SK-N-SH (cell line): ENCODE data around the gene SCRN2. TPM values are rescaled to one million over a fixed set of nuclear protein-coding genes. Genes with fewer than 3 reads are reported as not detected.

Experiments
- CTCF ChIA-PET: fragments of 300-600, 350-600 bp; formaldehyde crosslinking; extraction: SDS; loops from one replicate; lab custom pipeline; 2021; lab: Yijun Ruan, JAX
- POLR2A ChIA-PET: fragments of 350-600 bp; sonication (Branson Sonifier 250); formaldehyde crosslinking; extraction: SDS; loops from one replicate; lab custom pipeline; 2020; ENCODE audit warnings: antibody characterized with exemption, inconsistent platforms; lab: Yijun Ruan, JAX
- DNase-seq: peaks from one replicate; pipeline ENCODE4 v3.0.0; 2012
- H2AFZ ChIP-seq: fragments of 200-600 bp; sonication (generic); 2 replicates; pipeline ENCODE4 v1.8.1; 2016; ENCODE audit warnings: antibody characterized with exemption, mild to moderate bottlenecking, low read depth
- H3F3A ChIP-seq: fragments of 200-600 bp; sonication (generic); replicated peaks from 2 replicates; pipeline ENCODE3; 2016; ENCODE audit warnings: antibody characterized with exemption, mild to moderate bottlenecking; ENCODE audit not compliant: insufficient read depth
- H3K27ac ChIP-seq, 2 experiments: fragments of 200-500 bp in 1 of 2; fragments of 200-600 bp in 1 of 2; sonication (Bioruptor generic) in 1 of 2; sonication (generic), shearing (Covaris generic) in 1 of 2; 2 replicates each; pipeline versions ENCODE4 v1.5.1 to v1.6.1; 2014 to 2016; ENCODE audit warnings: low read depth in 2 of 2, inconsistent platforms in 1 of 2, low read length in 1 of 2, mild to moderate bottlenecking in 1 of 2, mixed read lengths in 1 of 2
- H3K27me3 ChIP-seq: fragments of 200-600 bp; sonication (generic), shearing (Covaris generic); 2 replicates; pipeline ENCODE4 v1.6.1; 2016; ENCODE audit warnings: mixed run types; ENCODE audit not compliant: insufficient read depth
- H3K36me3 ChIP-seq, 2 experiments: fragments of 200-500 bp in 1 of 2; fragments of 200-600 bp in 1 of 2; sonication (Bioruptor generic) in 1 of 2; sonication (generic) in 1 of 2; replicated peaks in 1 of 2; 2 replicates each; pipeline versions ENCODE3 to v1.5.1; 2014 to 2016; ENCODE audit warnings: low read length in 1 of 2, mild to moderate bottlenecking in 1 of 2; ENCODE audit not compliant: insufficient read depth in 2 of 2, control insufficient read depth in 1 of 2
- H3K4me1 ChIP-seq, 2 experiments: fragments of 200-500 bp in 1 of 2; fragments of 200-600 bp in 1 of 2; sonication (Bioruptor generic) in 1 of 2; sonication (generic), shearing (Covaris generic) in 1 of 2; 2 replicates each; pipeline versions ENCODE4 v1.5.1 to v1.6.1; 2014 to 2016; ENCODE audit warnings: low read depth in 1 of 2, low read length in 1 of 2, mixed run types in 1 of 2; ENCODE audit not compliant: insufficient read depth in 2 of 2, control insufficient read depth in 1 of 2
- H3K4me2 ChIP-seq: fragments of 200-600 bp; sonication (generic), shearing (Covaris generic); 2 replicates; pipeline ENCODE4 v1.6.1; 2017; ENCODE audit warnings: mixed run types
- H3K4me3 ChIP-seq, 2 experiments: fragments of 200-500 bp in 1 of 2; fragments of 200-600 bp in 1 of 2; sonication (Bioruptor generic) in 1 of 2; sonication (generic), shearing (Covaris generic) in 1 of 2; 2 replicates each; pipeline versions ENCODE4 v1.5.1 to v1.8.1; 2014 to 2016; ENCODE audit warnings: low read depth in 2 of 2, inconsistent platforms in 1 of 2, low read length in 1 of 2, mild to moderate bottlenecking in 1 of 2, mixed read lengths in 1 of 2, moderate library complexity in 1 of 2
- H3K79me2 ChIP-seq: fragments of 200-600 bp; sonication (generic); 2 replicates; pipeline ENCODE4 v1.8.1; 2017; ENCODE audit warnings: mild to moderate bottlenecking; ENCODE audit not compliant: insufficient read depth
- H3K9ac ChIP-seq: fragments of 200-600 bp; sonication (generic); 2 replicates; pipeline ENCODE4 v1.6.1; 2017; ENCODE audit warnings: mixed run types
- H3K9me2 ChIP-seq: fragments of 200-600 bp; sonication (generic); 2 replicates; pipeline ENCODE4 v1.6.1; 2017; ENCODE audit warnings: mixed run types
- H3K9me3 ChIP-seq: fragments of 200-600 bp; sonication (generic); 2 replicates; pipeline ENCODE4 v1.6.1; 2017; ENCODE audit warnings: mixed run types, mild to moderate bottlenecking, moderate library complexity
- H4K20me1 ChIP-seq: fragments of 200-600 bp; sonication (generic); 2 replicates; pipeline ENCODE4 v1.6.1; 2017; ENCODE audit warnings: mild to moderate bottlenecking, mixed run types; ENCODE audit not compliant: insufficient read depth
- CHD2 ChIP-seq: fragments of 150-350 bp; IDR thresholded peaks from 2 replicates; pipeline ENCODE4 v1.6.1; 2018; ENCODE audit warnings: low read length; ENCODE audit not compliant: partially characterized antibody
- EP300 ChIP-seq, 2 experiments: IDR thresholded peaks; 2 replicates each; pipeline versions ENCODE4 v1.4.0 to v1.6.1; 2012; ENCODE audit warnings: borderline replicate concordance in 1 of 2, low read depth in 1 of 2, low read length in 1 of 2
- FOXM1 ChIP-seq: IDR thresholded peaks from 2 replicates; pipeline ENCODE4 v1.4.0; 2012; ENCODE audit warnings: low read depth, mild to moderate bottlenecking
- GATA2 ChIP-seq: sonication (generic); formaldehyde crosslinking; IDR thresholded peaks from 2 replicates; pipeline ENCODE4 v1.5.0; 2020; ENCODE audit warnings: mild to moderate bottlenecking, missing genetic modification reagents
- JUND ChIP-seq: IDR thresholded peaks from 2 replicates; pipeline ENCODE4 v1.4.0; 2012
- MXI1 ChIP-seq: IDR thresholded peaks from 2 replicates; pipeline ENCODE4 v1.6.1; 2012; ENCODE audit warnings: mild to moderate bottlenecking, low read depth, low read length, improper control_type of control experiment
- RCOR1 ChIP-seq: fragments of 150-350 bp; IDR thresholded peaks from 2 replicates; pipeline ENCODE4 v1.6.1; 2017; ENCODE audit warnings: antibody characterized with exemption, low read length
- RFX5 ChIP-seq: IDR thresholded peaks from 2 replicates; pipeline ENCODE4 v1.6.1; 2012; ENCODE audit warnings: mild to moderate bottlenecking, improper control_type of control experiment, low read length
- RXRA ChIP-seq: IDR thresholded peaks from 2 replicates; pipeline ENCODE4 v1.4.0; 2012; ENCODE audit warnings: low read depth, mild to moderate bottlenecking, borderline replicate concordance
- TAF1 ChIP-seq: IDR thresholded peaks from 2 replicates; pipeline ENCODE4 v1.6.1; 2012; ENCODE audit warnings: low read depth, mild to moderate bottlenecking, low read length, moderate library complexity, borderline replicate concordance
- TCF12 ChIP-seq: IDR thresholded peaks from 2 replicates; pipeline ENCODE4 v1.4.0; 2012
- YY1 ChIP-seq: IDR thresholded peaks from 2 replicates; pipeline ENCODE4 v1.4.0; 2012; ENCODE audit warnings: low read depth, mild to moderate bottlenecking
- WGBS: methylation state at CpG from one replicate; pipeline ENCODE4 v1.1.6; 2017; ENCODE audit warnings: low lambda C conversion rate; 5-methylcytosine and 5-hydroxymethylcytosine counted together
- polyA plus RNA-seq, 3 experiments: library from polyadenylated mRNA; depleted of rRNA; stranded (reverse); fragments of >200 nt; gene quantifications; 2 replicates each; pipeline ENCODE4 v1.2.3, GENCODE V29; 2012
- TF ChIP-seq, protein P1 (sequence below): IDR thresholded peaks from 2 replicates; pipeline ENCODE4 v1.4.0; 2012; ENCODE audit warnings: low read depth
- TF ChIP-seq, protein P2 (sequence below): fragments of 150-350 bp; IDR thresholded peaks from 2 replicates; pipeline ENCODE4 v1.6.1; 2016; ENCODE audit warnings: mild to moderate bottlenecking, low read depth, low read length
- TF ChIP-seq, protein P3 (sequence below): IDR thresholded peaks from 2 replicates; pipeline ENCODE4; 2012
- TF ChIP-seq, protein P4 (sequence below): fragments of 200-600 bp; sonication (generic); IDR thresholded peaks from 2 replicates; pipeline ENCODE4 v1.6.1; 2017; ENCODE audit warnings: antibody characterized with exemption, mild to moderate bottlenecking, moderate library complexity

The SCRN2 gene
- polyA plus RNA-seq, 1 of the 3 experiments (the other 2 are of a cell fraction), result 139 TPM

DNA sequence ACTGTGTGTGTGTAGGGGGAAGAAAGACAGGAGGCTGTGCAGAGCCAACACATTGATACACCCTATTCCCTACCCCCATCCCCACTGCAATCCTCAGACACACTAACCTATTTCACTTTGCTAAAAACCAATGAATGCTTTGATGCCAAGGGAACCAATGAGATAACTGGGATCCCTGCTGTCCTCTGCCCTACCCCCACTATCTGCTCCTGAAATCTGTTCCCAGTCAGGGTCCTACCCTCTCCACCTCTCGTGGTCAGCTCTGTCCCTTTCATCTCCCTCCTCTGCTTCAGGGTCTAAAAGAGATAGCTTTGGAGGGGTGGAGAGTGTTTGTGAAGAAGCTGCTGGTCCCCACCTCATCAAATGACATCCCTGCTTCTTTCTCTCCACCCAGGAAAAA lies 29.0 kb upstream of the SCRN2 start:
- Histone ChIP-seq H3K4me2 (no peak overlapping the region), H3K9me3 (no peaks in the 10 kb centered on the region), H3K4me3 (no peak overlapping the region), H3F3A (no peaks in the 10 kb centered on the region), H4K20me1 (no peaks in the 10 kb centered on the region), H3K27ac (no peak overlapping the region), H3K79me2 (no peaks in the 10 kb centered on the region), H3K9me2 (no peaks in the 10 kb centered on the region)
- POLR2A ChIA-PET, result no interaction called here
- DNase-seq, result no peak
- CTCF ChIA-PET, result interaction anchor here (1.2 to 9.4 kb wide), 5 partner anchors 17 to 78 kb away, joined by 4 to 108 read pairs (median 5); partner anchors contain the start of gene SCRN2
- WGBS, result 0% methylated on average over 1 of the region's 1 CpG
- TF ChIP-seq CHD2, result no peak
- TF ChIP-seq TCF12, result no peak
- TF ChIP-seq, protein P1, sequence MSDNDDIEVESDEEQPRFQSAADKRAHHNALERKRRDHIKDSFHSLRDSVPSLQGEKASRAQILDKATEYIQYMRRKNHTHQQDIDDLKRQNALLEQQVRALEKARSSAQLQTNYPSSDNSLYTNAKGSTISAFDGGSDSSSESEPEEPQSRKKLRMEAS, result no peak
- no peak for TF ChIP-seq RXRA
- no peak for TF ChIP-seq MXI1
- TF ChIP-seq FOXM1, result no peak
- no peak for TF ChIP-seq JUND
- TF ChIP-seq, all 33 proteins: peak for 0
- Histone ChIP-seq H2AFZ (no peak overlapping the region), H3K4me1 (no peaks in the 10 kb centered on the region), H3K9ac (no peak overlapping the region), H3K36me3 (no peaks in the 10 kb centered on the region), H3K27me3 (peaks cover 61% of the 10 kb centered on the region)

DNA sequence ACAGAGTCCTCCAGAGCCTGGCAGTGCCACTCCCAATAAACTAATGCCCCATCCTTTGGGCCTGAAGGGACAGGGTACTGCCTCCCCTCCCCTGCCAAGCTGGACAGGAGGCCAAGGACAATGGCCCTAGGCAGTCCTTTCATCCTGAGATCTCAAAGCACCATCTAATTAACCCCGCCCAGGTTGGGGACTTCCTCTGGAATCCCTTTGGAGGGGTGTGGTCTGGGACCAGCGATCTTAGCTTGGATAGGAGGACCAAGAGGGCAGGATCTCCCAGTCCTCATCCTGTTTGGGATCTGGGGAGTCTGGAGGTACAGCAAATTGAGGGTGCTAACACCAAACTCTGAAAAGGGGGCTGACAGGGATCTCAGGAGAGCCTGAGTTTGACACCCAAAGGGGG lies 28.0 kb upstream of the SCRN2 start:
- no peaks in the 10 kb centered on the region for H3K9me2 ChIP-seq
- DNase-seq, result no peak
- POLR2A ChIA-PET, result no interaction called here

More for the DNA sequence above, 28.0 kb upstream of the SCRN2 start:
- WGBS, result 11% methylated on average over 2 of the region's 2 CpGs
- Histone ChIP-seq H3F3A (no peaks in the 10 kb centered on the region), H3K27me3 (peaks cover 54% of the 10 kb centered on the region), H3K4me2 (no peak overlapping the region), H3K4me3 (no peak overlapping the region), H2AFZ (no peak overlapping the region), H4K20me1 (no peaks in the 10 kb centered on the region), H3K27ac (no peak overlapping the region), H3K4me1 (no peaks in the 10 kb centered on the region), H3K36me3 (no peaks in the 10 kb centered on the region), H3K9ac (no peak overlapping the region), H3K9me3 (no peaks in the 10 kb centered on the region), H3K79me2 (no peaks in the 10 kb centered on the region)
- CTCF ChIA-PET, result interaction anchor here (1.6 to 9.4 kb wide), 5 partner anchors 16 to 79 kb away, joined by 4 to 108 read pairs (median 7); partner anchors contain the start of gene SCRN2
- no peak for TF ChIP-seq YY1
- TF ChIP-seq, protein P2, sequence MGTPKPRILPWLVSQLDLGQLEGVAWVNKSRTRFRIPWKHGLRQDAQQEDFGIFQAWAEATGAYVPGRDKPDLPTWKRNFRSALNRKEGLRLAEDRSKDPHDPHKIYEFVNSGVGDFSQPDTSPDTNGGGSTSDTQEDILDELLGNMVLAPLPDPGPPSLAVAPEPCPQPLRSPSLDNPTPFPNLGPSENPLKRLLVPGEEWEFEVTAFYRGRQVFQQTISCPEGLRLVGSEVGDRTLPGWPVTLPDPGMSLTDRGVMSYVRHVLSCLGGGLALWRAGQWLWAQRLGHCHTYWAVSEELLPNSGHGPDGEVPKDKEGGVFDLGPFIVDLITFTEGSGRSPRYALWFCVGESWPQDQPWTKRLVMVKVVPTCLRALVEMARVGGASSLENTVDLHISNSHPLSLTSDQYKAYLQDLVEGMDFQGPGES, result no peak
- no peak for TF ChIP-seq RFX5
- TF ChIP-seq EP300 (IDR thresholded peaks at IDR 0.05; ENCODE audit: borderline replicate concordance in 1 of 2, low read depth in 1 of 2, low read length in 1 of 2), result no peak
- TF ChIP-seq TAF1, result no peak
- TF ChIP-seq RCOR1, result no peak
- TF ChIP-seq GATA2 (CRISPR knock-in tag), result no peak
- TF ChIP-seq, protein P3, sequence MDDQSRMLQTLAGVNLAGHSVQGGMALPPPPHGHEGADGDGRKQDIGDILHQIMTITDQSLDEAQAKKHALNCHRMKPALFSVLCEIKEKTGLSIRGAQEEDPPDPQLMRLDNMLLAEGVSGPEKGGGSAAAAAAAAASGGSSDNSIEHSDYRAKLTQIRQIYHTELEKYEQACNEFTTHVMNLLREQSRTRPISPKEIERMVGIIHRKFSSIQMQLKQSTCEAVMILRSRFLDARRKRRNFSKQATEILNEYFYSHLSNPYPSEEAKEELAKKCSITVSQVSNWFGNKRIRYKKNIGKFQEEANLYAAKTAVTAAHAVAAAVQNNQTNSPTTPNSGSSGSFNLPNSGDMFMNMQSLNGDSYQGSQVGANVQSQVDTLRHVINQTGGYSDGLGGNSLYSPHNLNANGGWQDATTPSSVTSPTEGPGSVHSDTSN, result no peak
- no peak for TF ChIP-seq RXRA
- TF ChIP-seq, protein P4, sequence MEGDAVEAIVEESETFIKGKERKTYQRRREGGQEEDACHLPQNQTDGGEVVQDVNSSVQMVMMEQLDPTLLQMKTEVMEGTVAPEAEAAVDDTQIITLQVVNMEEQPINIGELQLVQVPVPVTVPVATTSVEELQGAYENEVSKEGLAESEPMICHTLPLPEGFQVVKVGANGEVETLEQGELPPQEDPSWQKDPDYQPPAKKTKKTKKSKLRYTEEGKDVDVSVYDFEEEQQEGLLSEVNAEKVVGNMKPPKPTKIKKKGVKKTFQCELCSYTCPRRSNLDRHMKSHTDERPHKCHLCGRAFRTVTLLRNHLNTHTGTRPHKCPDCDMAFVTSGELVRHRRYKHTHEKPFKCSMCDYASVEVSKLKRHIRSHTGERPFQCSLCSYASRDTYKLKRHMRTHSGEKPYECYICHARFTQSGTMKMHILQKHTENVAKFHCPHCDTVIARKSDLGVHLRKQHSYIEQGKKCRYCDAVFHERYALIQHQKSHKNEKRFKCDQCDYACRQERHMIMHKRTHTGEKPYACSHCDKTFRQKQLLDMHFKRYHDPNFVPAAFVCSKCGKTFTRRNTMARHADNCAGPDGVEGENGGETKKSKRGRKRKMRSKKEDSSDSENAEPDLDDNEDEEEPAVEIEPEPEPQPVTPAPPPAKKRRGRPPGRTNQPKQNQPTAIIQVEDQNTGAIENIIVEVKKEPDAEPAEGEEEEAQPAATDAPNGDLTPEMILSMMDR, result no peak
